KMS-11 (cell line): ENCODE results near the gene CDH19.

Experiments
- H2AFZ ChIP-seq: fragments of 200-600 bp; sonication (generic); 2 replicates; pipeline ENCODE4 v1.6.1; 2016; ENCODE audit warnings: antibody characterized with exemption, mixed run types, low read depth
- H3K27ac ChIP-seq: fragments of 200-600 bp; sonication (generic); 2 replicates; pipeline ENCODE4 v1.6.1; 2016; ENCODE audit warnings: mild to moderate bottlenecking, mixed run types
- H3K27me3 ChIP-seq: fragments of 200-600 bp; sonication (generic); 2 replicates; pipeline ENCODE4 v1.6.1; 2017; ENCODE audit warnings: mild to moderate bottlenecking, low read depth, mixed run types, moderate library complexity; ENCODE audit not compliant: insufficient read depth
- H3K36me3 ChIP-seq: fragments of 200-600 bp; sonication (generic); 2 replicates; pipeline ENCODE4 v1.6.1; 2017; ENCODE audit warnings: mild to moderate bottlenecking, mixed run types; ENCODE audit not compliant: insufficient read depth
- H3K4me1 ChIP-seq: fragments of 200-600 bp; sonication (generic); 2 replicates; pipeline ENCODE4 v1.6.1; 2016; ENCODE audit warnings: mild to moderate bottlenecking, low read depth, mixed run types; ENCODE audit not compliant: poor library complexity, severe bottlenecking
- H3K4me2 ChIP-seq: fragments of 200-600 bp; sonication (generic); 2 replicates; pipeline ENCODE4 v1.7.0; 2016; ENCODE audit warnings: mild to moderate bottlenecking, mixed run types
- H3K4me3 ChIP-seq: fragments of 200-600 bp; sonication (generic); IDR thresholded peaks from 2 replicates; pipeline ENCODE4 v1.6.1; 2017; ENCODE audit warnings: low read depth, low read length, mixed read lengths; ENCODE audit not compliant: insufficient read depth
- H3K79me2 ChIP-seq: fragments of 200-600 bp; sonication (generic); 2 replicates; pipeline ENCODE4 v1.6.1; 2016; ENCODE audit warnings: low read depth, mixed run types; ENCODE audit not compliant: insufficient read depth
- H3K9ac ChIP-seq: fragments of 200-600 bp; sonication (generic); 2 replicates; pipeline ENCODE4 v1.6.1; 2016; ENCODE audit warnings: mild to moderate bottlenecking, mixed run types
- H4K20me1 ChIP-seq: fragments of 200-600 bp; sonication (generic); 2 replicates; pipeline ENCODE4 v1.6.1; 2016; ENCODE audit warnings: mild to moderate bottlenecking, mixed run types; ENCODE audit not compliant: insufficient read depth
- CTCF ChIP-seq: fragments of 200-600 bp; sonication (generic); conservative IDR thresholded peaks from 2 replicates; pipeline ENCODE4 v1.6.1; 2017; ENCODE audit warnings: low read depth, mild to moderate bottlenecking, antibody characterized with exemption, low read length, moderate library complexity, mixed read lengths

Gene CDH19

GRCh38 chr18:66564236-66564635, 39.7 kb downstream of the CDH19 start:
- Histone ChIP-seq H2AFZ (no peak overlapping the region), H3K9ac (no peak overlapping the region), H3K4me2 (no peak overlapping the region), H4K20me1 (no peaks in the 10 kb centered on the region), H3K27ac (no peak overlapping the region), H3K27me3 (no peaks in the 10 kb centered on the region), H3K79me2 (no peaks in the 10 kb centered on the region), H3K4me3 (no peak overlapping the region), H3K36me3 (no peaks in the 10 kb centered on the region), H3K4me1 (no peaks in the 10 kb centered on the region)
- no peak for TF ChIP-seq CTCF

GRCh38 chr18:66562279-66562678, 41.6 kb downstream of the CDH19 start:
- Histone ChIP-seq H4K20me1 (no peaks in the 10 kb centered on the region), H2AFZ (no peak overlapping the region), H3K27me3 (no peaks in the 10 kb centered on the region), H3K4me1 (no peaks in the 10 kb centered on the region), H3K27ac (no peak overlapping the region), H3K36me3 (no peaks in the 10 kb centered on the region), H3K4me2 (no peak overlapping the region), H3K4me3 (no peak overlapping the region), H3K9ac (no peak overlapping the region), H3K79me2 (no peaks in the 10 kb centered on the region)
- TF ChIP-seq CTCF: no peak

GRCh38 chr18:66560094-66560493, 43.8 kb downstream of the CDH19 start:
- no peaks in the 10 kb centered on the region for H3K36me3 ChIP-seq
- H2AFZ ChIP-seq: no peak overlapping the region
- no peaks in the 10 kb centered on the region for H3K79me2 ChIP-seq
- H3K27ac ChIP-seq: no peak overlapping the region
- peak; percentile 57 for TF ChIP-seq CTCF
- no peak overlapping the region for H3K9ac ChIP-seq
- H3K4me3 ChIP-seq: no peak overlapping the region
- no peaks in the 10 kb centered on the region for H3K4me1 ChIP-seq
- H4K20me1 ChIP-seq: no peaks in the 10 kb centered on the region
- no peak overlapping the region for H3K4me2 ChIP-seq
- no peaks in the 10 kb centered on the region for H3K27me3 ChIP-seq

GRCh38 chr18:66558773-66559172, 45.1 kb downstream of the CDH19 start:
- Histone ChIP-seq H3K27me3 (no peaks in the 10 kb centered on the region), H3K27ac (no peak overlapping the region), H3K79me2 (no peaks in the 10 kb centered on the region), H3K36me3 (no peaks in the 10 kb centered on the region), H3K4me2 (no peak overlapping the region), H2AFZ (no peak overlapping the region), H3K9ac (no peak overlapping the region), H3K4me1 (no peaks in the 10 kb centered on the region), H3K4me3 (no peak overlapping the region), H4K20me1 (no peaks in the 10 kb centered on the region)
- TF ChIP-seq CTCF: no peak
